Esophagus muscularis mucosa (tissue), 4 donors: ENCODE measurements around the gene C9orf43.

Experiments used
- EP300 ChIP-seq: sonication (generic); formaldehyde crosslinking; IDR thresholded peaks from one replicate; pipeline ENCODE4 v1.6.1; 2017; ENCODE audit warnings: antibody characterized with exemption
- POLR2A ChIP-seq: fragments of 450-650 bp; IDR thresholded peaks from one replicate; pipeline ENCODE4 v1.6.1; 2017; ENCODE audit warnings: antibody characterized with exemption, moderate library complexity, mild to moderate bottlenecking, low read depth
- TF ChIP-seq, protein P1 (sequence below), 3 experiments: fragments of 200-600 bp in 2 of 3; fragments of 450-650 bp in 1 of 3; sonication (generic) in 2 of 3; IDR thresholded peaks; one replicate each; pipeline ENCODE4 v1.5.1; 2017 to 2019; ENCODE audit warnings: antibody characterized with exemption in 3 of 3, mild to moderate bottlenecking in 2 of 3, moderate library complexity in 1 of 3

- TF ChIP-seq, protein P1, sequence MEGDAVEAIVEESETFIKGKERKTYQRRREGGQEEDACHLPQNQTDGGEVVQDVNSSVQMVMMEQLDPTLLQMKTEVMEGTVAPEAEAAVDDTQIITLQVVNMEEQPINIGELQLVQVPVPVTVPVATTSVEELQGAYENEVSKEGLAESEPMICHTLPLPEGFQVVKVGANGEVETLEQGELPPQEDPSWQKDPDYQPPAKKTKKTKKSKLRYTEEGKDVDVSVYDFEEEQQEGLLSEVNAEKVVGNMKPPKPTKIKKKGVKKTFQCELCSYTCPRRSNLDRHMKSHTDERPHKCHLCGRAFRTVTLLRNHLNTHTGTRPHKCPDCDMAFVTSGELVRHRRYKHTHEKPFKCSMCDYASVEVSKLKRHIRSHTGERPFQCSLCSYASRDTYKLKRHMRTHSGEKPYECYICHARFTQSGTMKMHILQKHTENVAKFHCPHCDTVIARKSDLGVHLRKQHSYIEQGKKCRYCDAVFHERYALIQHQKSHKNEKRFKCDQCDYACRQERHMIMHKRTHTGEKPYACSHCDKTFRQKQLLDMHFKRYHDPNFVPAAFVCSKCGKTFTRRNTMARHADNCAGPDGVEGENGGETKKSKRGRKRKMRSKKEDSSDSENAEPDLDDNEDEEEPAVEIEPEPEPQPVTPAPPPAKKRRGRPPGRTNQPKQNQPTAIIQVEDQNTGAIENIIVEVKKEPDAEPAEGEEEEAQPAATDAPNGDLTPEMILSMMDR (IDR thresholded peaks at IDR 0.05): no peak
- no peak for TF ChIP-seq POLR2A
- TF ChIP-seq EP300: no peak
These were observed 49.1 kb upstream of the C9orf43 start for GRCh38 chr9:113361304-113362018.
